IPS-20b (cell line): ENCODE measurements around the gene ADGRA3.

Experiments
- H3K27ac ChIP-seq: one replicate; pipeline ENCODE4 v1.5.1; 2013; ENCODE audit warnings: low read length
- H3K27me3 ChIP-seq: 2 replicates; pipeline ENCODE4 v1.6.1; 2013; ENCODE audit warnings: mild to moderate bottlenecking, low read length, inconsistent platforms; ENCODE audit not compliant: insufficient read depth
- H3K36me3 ChIP-seq: 2 replicates; pipeline ENCODE4 v1.6.1; 2013; ENCODE audit warnings: low read depth, mild to moderate bottlenecking, inconsistent platforms, low read length, moderate library complexity; ENCODE audit not compliant: insufficient read depth
- H3K4me1 ChIP-seq: 2 replicates; pipeline ENCODE4 v1.6.1; 2013; ENCODE audit warnings: mild to moderate bottlenecking, control low read depth, inconsistent platforms, low read length, moderate library complexity; ENCODE audit not compliant: insufficient read depth
- H3K4me3 ChIP-seq: 2 replicates; pipeline ENCODE4 v1.5.1; 2013; ENCODE audit warnings: mild to moderate bottlenecking, low read length, inconsistent platforms
- H3K9ac ChIP-seq: 2 replicates; pipeline ENCODE4 v1.6.1; 2013; ENCODE audit warnings: low read depth, mild to moderate bottlenecking, inconsistent platforms, low read length, moderate library complexity
- H3K9me3 ChIP-seq: 2 replicates; pipeline ENCODE4 v1.6.1; 2013; ENCODE audit warnings: mild to moderate bottlenecking, low read depth, low read length, inconsistent platforms; ENCODE audit not compliant: insufficient read depth

Gene ADGRA3

DNA sequence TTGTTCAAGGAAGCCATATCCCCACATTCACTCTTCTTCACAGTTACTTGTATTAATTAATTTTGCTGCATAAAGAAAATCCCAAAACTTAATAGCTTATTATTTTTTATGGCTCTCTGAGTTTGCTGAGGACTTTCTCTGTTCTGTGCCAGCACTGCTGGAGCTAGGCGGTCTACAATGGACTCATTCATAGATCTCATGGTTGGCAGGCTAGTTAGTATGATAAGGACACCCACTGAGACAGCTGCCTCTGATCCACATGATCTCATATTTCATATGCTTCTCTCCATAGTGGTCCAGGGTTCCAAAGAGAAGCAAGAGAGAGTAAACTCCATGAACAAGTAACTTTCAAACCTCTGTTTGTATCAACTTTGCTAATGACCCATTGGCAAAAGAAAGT is 170.2 kb downstream of the ADGRA3 start:
- Histone ChIP-seq H3K9me3 (no peaks in the 10 kb centered on the region), H3K4me1 (no peaks in the 10 kb centered on the region), H3K27ac (no peak overlapping the region)

DNA sequence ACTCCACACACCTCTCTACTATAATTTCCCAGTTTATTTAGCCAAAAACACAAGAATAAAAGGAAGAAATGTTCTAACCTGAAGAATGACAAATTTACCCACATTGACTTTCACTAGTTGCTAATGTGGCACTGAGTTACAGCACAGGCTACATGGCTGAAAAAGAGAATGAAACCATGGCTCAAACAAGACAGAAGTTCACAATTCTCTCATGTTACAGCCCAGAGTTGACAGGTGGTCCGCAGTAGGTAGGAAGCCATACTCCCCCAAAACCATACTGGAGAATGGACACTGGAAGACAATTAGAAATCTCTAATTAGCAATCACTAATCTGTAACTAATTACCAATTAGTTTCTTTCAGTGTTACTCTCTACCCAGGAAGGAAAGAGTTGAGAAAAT is 170.8 kb downstream of the ADGRA3 start:
- no peak overlapping the region for H3K4me3 ChIP-seq

More for the DNA sequence above, 170.2 kb downstream of the ADGRA3 start:
- Histone ChIP-seq H3K9ac (no peak overlapping the region), H3K4me3 (no peak overlapping the region), H3K27me3 (no peaks in the 10 kb centered on the region), H3K36me3 (no peaks in the 10 kb centered on the region)

DNA sequence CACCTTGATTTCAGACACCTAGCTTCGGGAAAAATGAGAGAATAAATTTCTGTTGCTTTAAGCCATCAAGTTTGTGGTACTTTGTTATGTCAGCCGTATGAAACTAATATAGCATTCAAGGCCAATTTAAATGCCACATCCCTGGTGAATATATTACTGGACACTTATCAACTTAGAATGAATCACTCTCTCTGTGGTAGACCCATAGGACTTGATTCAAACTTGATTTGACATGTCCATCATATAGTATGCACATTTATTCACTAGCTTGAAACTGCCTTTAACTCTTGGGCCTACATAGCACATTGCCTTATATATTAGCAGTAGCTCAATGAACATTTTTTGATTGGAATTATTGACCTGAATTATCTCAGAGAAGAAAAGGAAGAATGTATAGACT is 172.3 kb downstream of the ADGRA3 start:
- H3K9me3 ChIP-seq = no peaks in the 10 kb centered on the region
- H3K36me3 ChIP-seq = no peaks in the 10 kb centered on the region
- H3K4me1 ChIP-seq = no peaks in the 10 kb centered on the region

More for the DNA sequence above, 170.8 kb downstream of the ADGRA3 start:
- Histone ChIP-seq H3K36me3 (no peaks in the 10 kb centered on the region), H3K27me3 (no peaks in the 10 kb centered on the region), H3K9me3 (no peaks in the 10 kb centered on the region), H3K4me1 (no peaks in the 10 kb centered on the region), H3K27ac (no peak overlapping the region), H3K9ac (no peak overlapping the region)

DNA sequence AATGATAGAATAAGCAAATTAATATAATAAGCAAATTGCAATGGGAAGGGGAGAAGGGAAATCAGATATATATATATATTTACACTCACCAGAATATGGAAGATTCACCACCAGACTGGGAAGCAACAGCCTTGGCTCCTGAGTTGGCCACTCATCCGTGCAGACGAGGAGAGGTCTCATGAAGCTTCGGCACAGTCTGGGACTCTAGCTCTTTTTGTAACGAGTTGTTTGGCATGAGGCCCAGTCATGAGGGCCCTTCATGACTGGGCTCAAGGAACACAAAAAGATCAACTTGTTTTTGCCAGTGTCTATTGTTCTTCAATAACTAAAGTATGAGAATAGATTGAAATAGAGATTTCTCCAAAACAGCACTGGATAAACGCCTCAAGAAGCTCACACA is 176.4 kb downstream of the ADGRA3 start:
- no peaks in the 10 kb centered on the region for H3K9me3 ChIP-seq
- H3K4me1 ChIP-seq = no peaks in the 10 kb centered on the region
- H3K4me3 ChIP-seq = no peak overlapping the region
- no peaks in the 10 kb centered on the region for H3K36me3 ChIP-seq
- H3K27me3 ChIP-seq = no peaks in the 10 kb centered on the region
- H3K27ac ChIP-seq = no peak overlapping the region
- H3K9ac ChIP-seq = no peak overlapping the region

More for the DNA sequence above, 172.3 kb downstream of the ADGRA3 start:
- H3K27ac ChIP-seq = no peak overlapping the region
- H3K9ac ChIP-seq = no peak overlapping the region
- no peak overlapping the region for H3K4me3 ChIP-seq
- no peaks in the 10 kb centered on the region for H3K27me3 ChIP-seq

- Histone ChIP-seq H3K36me3 (no peaks in the 10 kb centered on the region), H3K27ac (no peak overlapping the region), H3K9me3 (no peaks in the 10 kb centered on the region), H3K4me1 (no peaks in the 10 kb centered on the region), H3K27me3 (no peaks in the 10 kb centered on the region), H3K9ac (no peak overlapping the region), H3K4me3 (no peak overlapping the region)
Observed at GRCh38 chr4:22338796-22339195, 177.1 kb downstream of the ADGRA3 start.
